Sigmoid colon (tissue), 4 donors: ENCODE measurements around the gene PIGM.

Experiments
- POLR2A ChIP-seq, 2 donors: fragments of 450-650 bp; IDR thresholded peaks; one replicate each; pipeline ENCODE4 v1.6.1; 2016; ENCODE audit warnings: antibody characterized with exemption in 2 of 2, mild to moderate bottlenecking in 2 of 2, moderate library complexity in 2 of 2
- POLR2AphosphoS5 ChIP-seq, 4 donors: sonication (generic); formaldehyde crosslinking; IDR thresholded peaks; one replicate each; pipeline ENCODE4 v1.6.1; 2017; ENCODE audit warnings: antibody characterized with exemption in 4 of 4
- TF ChIP-seq, protein P1 (sequence below), 4 experiments: fragments of 450-650 bp in 3 of 4; fragments of 200-600 bp in 1 of 4; IDR thresholded peaks; one replicate each; pipeline ENCODE4 v1.5.1; 2016 to 2019; ENCODE audit warnings: antibody characterized with exemption in 4 of 4, mild to moderate bottlenecking in 3 of 4, moderate library complexity in 2 of 4

GRCh38 chr1:160050619-160051018 lies 18.8 kb upstream of the PIGM start:
- TF ChIP-seq, protein P1, sequence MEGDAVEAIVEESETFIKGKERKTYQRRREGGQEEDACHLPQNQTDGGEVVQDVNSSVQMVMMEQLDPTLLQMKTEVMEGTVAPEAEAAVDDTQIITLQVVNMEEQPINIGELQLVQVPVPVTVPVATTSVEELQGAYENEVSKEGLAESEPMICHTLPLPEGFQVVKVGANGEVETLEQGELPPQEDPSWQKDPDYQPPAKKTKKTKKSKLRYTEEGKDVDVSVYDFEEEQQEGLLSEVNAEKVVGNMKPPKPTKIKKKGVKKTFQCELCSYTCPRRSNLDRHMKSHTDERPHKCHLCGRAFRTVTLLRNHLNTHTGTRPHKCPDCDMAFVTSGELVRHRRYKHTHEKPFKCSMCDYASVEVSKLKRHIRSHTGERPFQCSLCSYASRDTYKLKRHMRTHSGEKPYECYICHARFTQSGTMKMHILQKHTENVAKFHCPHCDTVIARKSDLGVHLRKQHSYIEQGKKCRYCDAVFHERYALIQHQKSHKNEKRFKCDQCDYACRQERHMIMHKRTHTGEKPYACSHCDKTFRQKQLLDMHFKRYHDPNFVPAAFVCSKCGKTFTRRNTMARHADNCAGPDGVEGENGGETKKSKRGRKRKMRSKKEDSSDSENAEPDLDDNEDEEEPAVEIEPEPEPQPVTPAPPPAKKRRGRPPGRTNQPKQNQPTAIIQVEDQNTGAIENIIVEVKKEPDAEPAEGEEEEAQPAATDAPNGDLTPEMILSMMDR (IDR thresholded peaks at IDR 0.05): no peak
- TF ChIP-seq POLR2AphosphoS5 (IDR thresholded peaks at IDR 0.05): no peak
- TF ChIP-seq POLR2A (IDR thresholded peaks at IDR 0.05): no peak
